GM23248 (cell line): Measurements from ENCODE around the gene GNPTAB.

Experiments
- EZH2 ChIP-seq: fragments of 200-600 bp; sonication (generic); IDR thresholded peaks from 2 replicates; pipeline ENCODE4 v1.6.1; 2018; ENCODE audit warnings: antibody characterized with exemption, mild to moderate bottlenecking; ENCODE audit not compliant: insufficient read depth, poor library complexity, severe bottlenecking
- EZH2phosphoT487 ChIP-seq: fragments of 200-600 bp; sonication (generic); IDR thresholded peaks from 2 replicates; pipeline ENCODE4 v1.6.1; 2018; ENCODE audit warnings: antibody characterized with exemption, moderate library complexity, mild to moderate bottlenecking, low read depth; ENCODE audit not compliant: insufficient read depth

- TF ChIP-seq EZH2 (no peak), EZH2phosphoT487 (no peak)
These were observed 26.4 kb downstream of the GNPTAB start for GRCh38 chr12:101804409-101804808.
